IMR-90 (cell line): ENCODE data around the gene CCR9. TPM values are rescaled to one million over a fixed set of nuclear protein-coding genes. Genes with fewer than 3 reads are reported as not detected.

Source experiments
- ATAC-seq: fragments of 200-7000 bp; cut with Tn5 transposase; 2 replicates; pipeline ENCODE4 v1.9.1; 2020; ENCODE audit warnings: low read depth, mild to moderate bottlenecking, moderate library complexity
- BruUV-seq: library from RNA; stranded (reverse); fragments of 400-500 nt; replicated peaks from 2 replicates; lab custom pipeline; 2021; lab: Mats Ljungman, UMichigan
- CTCF ChIA-PET: fragments of 300-600 bp; formaldehyde crosslinking; extraction: SDS; loops from one replicate; lab custom pipeline; 2021; ENCODE audit warnings: antibody characterized with exemption; lab: Yijun Ruan, JAX
- POLR2A ChIA-PET: fragments of 300-600 bp; sonication (Branson Sonifier 250); formaldehyde crosslinking; loops from one replicate; lab custom pipeline; 2022; ENCODE audit warnings: antibody characterized with exemption; ENCODE audit not compliant: unreplicated experiment; lab: Charles Lee
- DNase-seq: peaks from one replicate; pipeline ENCODE4 v3.0.0; 2013
- H2AFZ ChIP-seq: replicated peaks from 2 replicates; pipeline ENCODE3; 2013; ENCODE audit warnings: low read length, mild to moderate bottlenecking; ENCODE audit not compliant: poor library complexity
- H2AK5ac ChIP-seq: 2 replicates; pipeline ENCODE4 v1.6.1; 2013; ENCODE audit warnings: low read depth, low read length, inconsistent platforms
- H2AK9ac ChIP-seq: replicated peaks from 2 replicates; pipeline ENCODE3; 2013; ENCODE audit warnings: mild to moderate bottlenecking, low read depth, low read length, moderate library complexity; ENCODE audit not compliant: poor library complexity
- H2BK120ac ChIP-seq: 2 replicates; pipeline ENCODE4 v1.6.1; 2013; ENCODE audit warnings: low read depth, low read length, inconsistent platforms
- H2BK15ac ChIP-seq: 3 replicates; pipeline ENCODE4 v1.6.1; 2013; ENCODE audit warnings: low read depth, low read length, inconsistent platforms
- H2BK20ac ChIP-seq: 2 replicates; pipeline ENCODE4 v1.6.1; 2013; ENCODE audit warnings: low read depth, mild to moderate bottlenecking, inconsistent platforms, low read length, moderate library complexity
- H2BK5ac ChIP-seq: 2 replicates; pipeline ENCODE4 v1.6.1; 2013; ENCODE audit warnings: mild to moderate bottlenecking, low read depth, low read length, inconsistent platforms; ENCODE audit not compliant: poor library complexity, severe bottlenecking
- H3K14ac ChIP-seq: replicated peaks from 2 replicates; pipeline ENCODE4 v1.6.1; 2013; ENCODE audit warnings: low read depth, low read length, inconsistent platforms
- H3K18ac ChIP-seq: 2 replicates; pipeline ENCODE4 v1.6.1; 2013; ENCODE audit warnings: low read depth, low read length, control low read depth
- H3K23ac ChIP-seq: 2 replicates; pipeline ENCODE4 v1.6.1; 2013; ENCODE audit warnings: low read depth, low read length, inconsistent platforms
- H3K27ac ChIP-seq: 2 replicates; pipeline ENCODE4 v1.5.1; 2013; ENCODE audit warnings: mild to moderate bottlenecking, control low read depth, low read length; ENCODE audit not compliant: insufficient read depth
- H3K27me3 ChIP-seq: 2 replicates; pipeline ENCODE4 v1.6.1; 2013; ENCODE audit warnings: low read length; ENCODE audit not compliant: control insufficient read depth, insufficient read depth
- H3K36me3 ChIP-seq: 2 replicates; pipeline ENCODE4 v1.6.1; 2013; ENCODE audit warnings: low read length, mixed read lengths; ENCODE audit not compliant: control insufficient read depth, insufficient read depth
- H3K4ac ChIP-seq: 2 replicates; pipeline ENCODE4 v1.6.1; 2013; ENCODE audit warnings: low read depth, low read length, inconsistent platforms
- H3K4me1 ChIP-seq: 2 replicates; pipeline ENCODE4 v1.6.1; 2013; ENCODE audit warnings: low read length, mixed read lengths; ENCODE audit not compliant: control insufficient read depth, insufficient read depth
- H3K4me2 ChIP-seq: 2 replicates; pipeline ENCODE4 v1.6.1; 2013; ENCODE audit warnings: low read depth, mild to moderate bottlenecking, control low read depth, low read length, moderate library complexity
- H3K4me3 ChIP-seq: 2 replicates; pipeline ENCODE4 v1.5.1; 2013; ENCODE audit warnings: low read depth, mild to moderate bottlenecking, control low read depth, low read length, moderate library complexity; ENCODE audit not compliant: insufficient read depth
- H3K56ac ChIP-seq: 2 replicates; pipeline ENCODE4 v1.6.1; 2013; ENCODE audit warnings: low read length, inconsistent platforms; ENCODE audit not compliant: insufficient read depth; ENCODE audit errors: extremely low read depth
- H3K79me1 ChIP-seq, 2 experiments: 2 replicates each; pipeline ENCODE4 v1.6.1; 2013; ENCODE audit warnings: low read length in 2 of 2, inconsistent platforms in 1 of 2, low read depth in 1 of 2
- H3K9ac ChIP-seq: 2 replicates; pipeline ENCODE4 v1.6.1; 2013; ENCODE audit warnings: low read depth, low read length, control low read depth
- H3K9me1 ChIP-seq: 2 replicates; pipeline ENCODE4 v1.6.1; 2013; ENCODE audit warnings: low read length, inconsistent platforms; ENCODE audit not compliant: insufficient read depth
- H3K9me3 ChIP-seq: 2 replicates; pipeline ENCODE4 v1.6.1; 2013; ENCODE audit warnings: low read length; ENCODE audit not compliant: control insufficient read depth, insufficient read depth
- H4K20me1 ChIP-seq: 2 replicates; pipeline ENCODE4 v1.6.1; 2013; ENCODE audit warnings: low read length, inconsistent platforms; ENCODE audit not compliant: insufficient read depth
- H4K5ac ChIP-seq: 2 replicates; pipeline ENCODE4 v1.6.1; 2013; ENCODE audit warnings: mild to moderate bottlenecking, low read depth, low read length, control low read depth
- H4K8ac ChIP-seq, 2 experiments: 2 replicates each; pipeline ENCODE4 v1.6.1; 2013; ENCODE audit warnings: low read depth in 2 of 2, low read length in 2 of 2, control low read depth in 1 of 2, inconsistent platforms in 1 of 2
- H4K91ac ChIP-seq: 2 replicates; pipeline ENCODE4 v1.6.1; 2013; ENCODE audit warnings: low read depth, low read length, inconsistent platforms; ENCODE audit not compliant: insufficient read depth
- BHLHE40 ChIP-seq: fragments of 150-350 bp; IDR thresholded peaks from 2 replicates; pipeline ENCODE4 v1.6.1; 2016; ENCODE audit warnings: mild to moderate bottlenecking, low read depth, low read length
- CEBPB ChIP-seq: IDR thresholded peaks from 2 replicates; pipeline ENCODE4 v1.6.1; 2012; ENCODE audit warnings: low read depth, low read length, improper control_type of control experiment
- CHD1 ChIP-seq: IDR thresholded peaks from 2 replicates; pipeline ENCODE4 v1.6.1; 2012; ENCODE audit warnings: low read depth, low read length, improper control_type of control experiment
- FOS ChIP-seq: fragments of 150-350 bp; IDR thresholded peaks from 2 replicates; pipeline ENCODE4 v1.6.1; 2016; ENCODE audit warnings: low read depth, low read length
- MAFK ChIP-seq: IDR thresholded peaks from 2 replicates; pipeline ENCODE4 v1.6.1; 2012; ENCODE audit warnings: low read depth, low read length, improper control_type of control experiment
- MAZ ChIP-seq: IDR thresholded peaks from 2 replicates; pipeline ENCODE4 v1.6.1; 2012; ENCODE audit warnings: low read depth, mild to moderate bottlenecking, low read length, improper control_type of control experiment, moderate library complexity, borderline replicate concordance
- MXI1 ChIP-seq: IDR thresholded peaks from 2 replicates; pipeline ENCODE4 v1.6.1; 2012; ENCODE audit warnings: low read depth, mild to moderate bottlenecking, low read length, moderate library complexity, borderline replicate concordance
- NFE2L2 ChIP-seq: fragments of 150-350 bp; IDR thresholded peaks from 2 replicates; pipeline ENCODE4 v1.6.1; 2016; ENCODE audit warnings: low read depth, mild to moderate bottlenecking, low read length
- POLR2A ChIP-seq: IDR thresholded peaks from 2 replicates; pipeline ENCODE4 v1.6.1; 2012; ENCODE audit warnings: mild to moderate bottlenecking, low read depth, low read length
- RAD21 ChIP-seq: IDR thresholded peaks from 2 replicates; pipeline ENCODE4 v1.6.1; 2012; ENCODE audit warnings: low read length, improper control_type of control experiment
- RCOR1 ChIP-seq: IDR thresholded peaks from 2 replicates; pipeline ENCODE4 v1.6.1; 2012; ENCODE audit warnings: mild to moderate bottlenecking, low read length, improper control_type of control experiment; ENCODE audit not compliant: insufficient replicate concordance
- RFX5 ChIP-seq: IDR thresholded peaks from 2 replicates; pipeline ENCODE4 v1.8.0; 2012; ENCODE audit warnings: low read depth, mild to moderate bottlenecking, low read length, moderate library complexity
- SMC3 ChIP-seq: fragments of 150-350 bp; IDR thresholded peaks from 2 replicates; pipeline ENCODE4 v1.6.1; 2016; ENCODE audit warnings: low read depth, mild to moderate bottlenecking, antibody characterized with exemption, low read length, moderate library complexity
- whole genome bisulfite sequencing, 2 experiments: methylation state at CpG; one replicate each; pipeline versions ENCODE4 v1.1.5 to v1.1.7; 2013; ENCODE audit warnings: missing lambda C conversion rate in 2 of 2; ENCODE audit not compliant: insufficient read length in 1 of 2; ENCODE audit errors: extremely low coverage in 2 of 2; 5-methylcytosine and 5-hydroxymethylcytosine counted together
- dilution Hi-C: fragments of 300-500 bp; cut with HindIII; formaldehyde crosslinking; loops from one replicate; pipeline ENCODE4 v1.14.3; 2018; ENCODE audit warnings: low sequenced_read_pairs; ENCODE audit not compliant: unreplicated experiment
- in situ Hi-C: fragments of 300-500 bp; cut with MboI; formaldehyde crosslinking; loops from 3 replicates; pipeline ENCODE4 v1.14.3; 2019; ENCODE audit warnings: low sequenced_read_pairs, inconsistent platforms, mixed read lengths
- intact Hi-C: fragments of 100-400 bp; cut with micrococcal nuclease; formaldehyde crosslinking; loops from 2 replicates; pipeline ENCODE4 v1.10.0; 2022
- polyA plus RNA-seq, 3 experiments: library from polyadenylated mRNA; depleted of rRNA; stranded (reverse); fragments of >200 nt; gene quantifications; 2 replicates each; pipeline ENCODE4 v1.2.3, GENCODE V29; 2012; ENCODE audit warnings: low replicate concordance in 1 of 3
- total RNA-seq: library from RNA; depleted of rRNA; stranded (reverse); fragments of >200 nt; gene quantifications from 2 replicates; pipeline ENCODE4 v1.2.3, GENCODE V29; 2012
- TF ChIP-seq, protein P1 (sequence below): fragments of 150-350 bp; IDR thresholded peaks from 2 replicates; pipeline ENCODE4 v1.6.1; 2016; ENCODE audit warnings: low read depth, mild to moderate bottlenecking, low read length, moderate library complexity, borderline replicate concordance
- TF ChIP-seq, protein P2 (sequence below): fragments of 150-350 bp; IDR thresholded peaks from 2 replicates; pipeline ENCODE4 v1.6.1; 2017; ENCODE audit warnings: mild to moderate bottlenecking, antibody characterized with exemption, low read length, low read depth
- TF ChIP-seq, protein P3 (sequence below): conservative IDR thresholded peaks from 2 replicates; pipeline ENCODE4 v1.5.1; 2012; ENCODE audit warnings: mild to moderate bottlenecking, low read depth, low read length, improper control_type of control experiment

CCR9 gene
- total and polyA plus RNA-seq, 2 of the 4 experiments (the other 2 are of a cell fraction) = not detected

DNA sequence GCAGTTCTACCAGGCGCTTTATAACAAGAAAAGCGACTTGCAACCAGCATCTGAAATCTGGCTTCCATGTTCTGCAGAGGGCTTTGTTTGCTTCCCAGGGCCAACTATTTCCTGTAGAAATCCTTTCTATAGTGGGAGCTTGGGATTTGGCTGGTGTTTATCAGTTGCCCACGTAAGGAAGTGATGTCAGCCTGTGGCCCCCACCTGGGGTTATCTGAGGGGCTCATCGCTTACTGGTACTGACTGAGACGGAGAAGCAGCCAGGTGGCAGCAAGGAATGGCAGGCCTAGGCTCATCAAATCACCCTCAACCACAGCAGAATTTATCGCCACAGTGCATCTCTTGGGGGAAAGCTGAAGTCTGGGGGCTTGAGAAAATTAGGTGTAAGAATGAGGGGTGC lies 14.6 kb upstream of the CCR9 start:
- ChIA-PET CTCF (no interaction called here), POLR2A (no interaction called here)
- H2AK9ac ChIP-seq = no peak overlapping the region
- ATAC-seq = no peak
- no peak overlapping the region for H3K4me3 ChIP-seq
- dilution Hi-C loops (no loop called here), in situ Hi-C loops (no loop called here), intact Hi-C loops (no loop called here)
- no TSS peak for BruUV-seq
- no peaks in the 10 kb centered on the region for H3K36me3 ChIP-seq
- no peaks in the 10 kb centered on the region for H3K79me1 ChIP-seq
- no peak overlapping the region for H4K5ac ChIP-seq
- H3K9me3 ChIP-seq = no peaks in the 10 kb centered on the region
- no peak overlapping the region for H3K27ac ChIP-seq
- 37% methylated on average over 2 of the region's 6 CpGs; no CpG with 5 or more reads in 1 of the 2 experiments for WGBS, 2 experiments
- no peak overlapping the region for H3K4ac ChIP-seq
- no peak for TF ChIP-seq CHD1
- TF ChIP-seq RAD21 = no peak
- TF ChIP-seq, protein P1, sequence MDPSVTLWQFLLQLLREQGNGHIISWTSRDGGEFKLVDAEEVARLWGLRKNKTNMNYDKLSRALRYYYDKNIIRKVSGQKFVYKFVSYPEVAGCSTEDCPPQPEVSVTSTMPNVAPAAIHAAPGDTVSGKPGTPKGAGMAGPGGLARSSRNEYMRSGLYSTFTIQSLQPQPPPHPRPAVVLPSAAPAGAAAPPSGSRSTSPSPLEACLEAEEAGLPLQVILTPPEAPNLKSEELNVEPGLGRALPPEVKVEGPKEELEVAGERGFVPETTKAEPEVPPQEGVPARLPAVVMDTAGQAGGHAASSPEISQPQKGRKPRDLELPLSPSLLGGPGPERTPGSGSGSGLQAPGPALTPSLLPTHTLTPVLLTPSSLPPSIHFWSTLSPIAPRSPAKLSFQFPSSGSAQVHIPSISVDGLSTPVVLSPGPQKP = no peak
- TF ChIP-seq RCOR1 = no peak
- TF ChIP-seq SMC3 = no peak
- TF ChIP-seq MXI1 = no peak
- TF ChIP-seq BHLHE40 = no peak
- no peak for TF ChIP-seq MAZ
- TF ChIP-seq FOS = no peak
- TF ChIP-seq RFX5 = no peak
- TF ChIP-seq CEBPB = no peak
- no peak for TF ChIP-seq NFE2L2
- no peak for TF ChIP-seq POLR2A
- no peak for TF ChIP-seq MAFK
- TF ChIP-seq, protein P2, sequence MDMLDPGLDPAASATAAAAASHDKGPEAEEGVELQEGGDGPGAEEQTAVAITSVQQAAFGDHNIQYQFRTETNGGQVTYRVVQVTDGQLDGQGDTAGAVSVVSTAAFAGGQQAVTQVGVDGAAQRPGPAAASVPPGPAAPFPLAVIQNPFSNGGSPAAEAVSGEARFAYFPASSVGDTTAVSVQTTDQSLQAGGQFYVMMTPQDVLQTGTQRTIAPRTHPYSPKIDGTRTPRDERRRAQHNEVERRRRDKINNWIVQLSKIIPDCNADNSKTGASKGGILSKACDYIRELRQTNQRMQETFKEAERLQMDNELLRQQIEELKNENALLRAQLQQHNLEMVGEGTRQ = no peak
- TF ChIP-seq, protein P3, sequence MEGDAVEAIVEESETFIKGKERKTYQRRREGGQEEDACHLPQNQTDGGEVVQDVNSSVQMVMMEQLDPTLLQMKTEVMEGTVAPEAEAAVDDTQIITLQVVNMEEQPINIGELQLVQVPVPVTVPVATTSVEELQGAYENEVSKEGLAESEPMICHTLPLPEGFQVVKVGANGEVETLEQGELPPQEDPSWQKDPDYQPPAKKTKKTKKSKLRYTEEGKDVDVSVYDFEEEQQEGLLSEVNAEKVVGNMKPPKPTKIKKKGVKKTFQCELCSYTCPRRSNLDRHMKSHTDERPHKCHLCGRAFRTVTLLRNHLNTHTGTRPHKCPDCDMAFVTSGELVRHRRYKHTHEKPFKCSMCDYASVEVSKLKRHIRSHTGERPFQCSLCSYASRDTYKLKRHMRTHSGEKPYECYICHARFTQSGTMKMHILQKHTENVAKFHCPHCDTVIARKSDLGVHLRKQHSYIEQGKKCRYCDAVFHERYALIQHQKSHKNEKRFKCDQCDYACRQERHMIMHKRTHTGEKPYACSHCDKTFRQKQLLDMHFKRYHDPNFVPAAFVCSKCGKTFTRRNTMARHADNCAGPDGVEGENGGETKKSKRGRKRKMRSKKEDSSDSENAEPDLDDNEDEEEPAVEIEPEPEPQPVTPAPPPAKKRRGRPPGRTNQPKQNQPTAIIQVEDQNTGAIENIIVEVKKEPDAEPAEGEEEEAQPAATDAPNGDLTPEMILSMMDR = no peak
- H3K14ac ChIP-seq = no peak overlapping the region
- H3K23ac ChIP-seq = no peak overlapping the region
- H2BK5ac ChIP-seq = no peak overlapping the region
- H3K27me3 ChIP-seq = peaks cover 46% of the 10 kb centered on the region
- 0 out of 2 replicates have a peak, but pooled peaks cover 2% of the 10 kb centered on the region for H3K9me1 ChIP-seq
- H3K18ac ChIP-seq = no peak overlapping the region
- H2AFZ ChIP-seq = no peak overlapping the region
- no peak overlapping the region for H3K9ac ChIP-seq
- no peak overlapping the region for H3K56ac ChIP-seq
- no peak overlapping the region for H3K4me2 ChIP-seq
- H2AK5ac ChIP-seq = no peak overlapping the region
- H3K4me1 ChIP-seq = no peaks in the 10 kb centered on the region
- no peak overlapping the region for H4K8ac ChIP-seq
- no peak overlapping the region for H4K91ac ChIP-seq
- H2BK120ac ChIP-seq = no peak overlapping the region
- DNase-seq = no peak
- no peak overlapping the region for H2BK20ac ChIP-seq
- no peaks in the 10 kb centered on the region for H4K20me1 ChIP-seq
- H2BK15ac ChIP-seq = no peak overlapping the region
